ENCODE results near the gene TSGA10IP.

Gene TSGA10IP

DNA sequence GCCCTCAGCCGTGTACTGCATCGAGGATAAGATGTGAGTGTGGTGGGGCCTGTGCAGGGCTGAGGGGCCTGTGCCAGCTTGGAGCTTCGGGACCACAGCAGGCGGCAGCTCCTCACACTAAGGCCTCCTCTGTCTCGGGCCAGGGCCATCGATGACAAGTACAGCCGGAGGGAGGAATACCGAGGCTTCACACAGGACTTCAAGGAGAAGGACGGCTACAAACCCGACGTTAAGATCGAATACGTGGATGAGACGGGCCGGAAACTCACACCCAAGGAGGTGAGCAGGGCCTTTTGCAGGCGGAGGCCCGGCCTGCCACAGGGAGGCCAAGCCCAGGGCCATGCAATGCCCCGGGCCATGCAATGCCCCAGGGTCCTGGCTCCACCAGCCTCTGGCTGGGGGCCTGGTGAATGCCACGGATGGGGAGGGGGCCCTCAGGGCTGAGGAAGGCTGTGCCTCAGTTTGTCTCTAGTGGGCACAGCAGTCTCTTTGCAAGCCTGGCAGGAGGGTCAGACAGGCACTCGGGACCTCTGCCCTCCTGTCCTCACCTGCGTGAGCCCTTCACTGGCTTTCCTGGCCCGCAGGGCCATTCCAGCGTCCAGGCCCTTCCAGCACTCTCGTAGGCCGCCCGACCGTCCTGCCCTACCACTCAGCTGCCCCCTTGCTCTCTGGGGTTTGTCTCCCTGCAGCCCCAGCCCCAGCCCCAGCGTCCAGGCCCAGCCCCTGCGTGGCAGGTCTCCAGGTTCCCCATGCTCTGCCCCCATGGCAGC is 32.5 kb downstream of the TSGA10IP start:
- ATAC-seq, result no peak

DNA sequence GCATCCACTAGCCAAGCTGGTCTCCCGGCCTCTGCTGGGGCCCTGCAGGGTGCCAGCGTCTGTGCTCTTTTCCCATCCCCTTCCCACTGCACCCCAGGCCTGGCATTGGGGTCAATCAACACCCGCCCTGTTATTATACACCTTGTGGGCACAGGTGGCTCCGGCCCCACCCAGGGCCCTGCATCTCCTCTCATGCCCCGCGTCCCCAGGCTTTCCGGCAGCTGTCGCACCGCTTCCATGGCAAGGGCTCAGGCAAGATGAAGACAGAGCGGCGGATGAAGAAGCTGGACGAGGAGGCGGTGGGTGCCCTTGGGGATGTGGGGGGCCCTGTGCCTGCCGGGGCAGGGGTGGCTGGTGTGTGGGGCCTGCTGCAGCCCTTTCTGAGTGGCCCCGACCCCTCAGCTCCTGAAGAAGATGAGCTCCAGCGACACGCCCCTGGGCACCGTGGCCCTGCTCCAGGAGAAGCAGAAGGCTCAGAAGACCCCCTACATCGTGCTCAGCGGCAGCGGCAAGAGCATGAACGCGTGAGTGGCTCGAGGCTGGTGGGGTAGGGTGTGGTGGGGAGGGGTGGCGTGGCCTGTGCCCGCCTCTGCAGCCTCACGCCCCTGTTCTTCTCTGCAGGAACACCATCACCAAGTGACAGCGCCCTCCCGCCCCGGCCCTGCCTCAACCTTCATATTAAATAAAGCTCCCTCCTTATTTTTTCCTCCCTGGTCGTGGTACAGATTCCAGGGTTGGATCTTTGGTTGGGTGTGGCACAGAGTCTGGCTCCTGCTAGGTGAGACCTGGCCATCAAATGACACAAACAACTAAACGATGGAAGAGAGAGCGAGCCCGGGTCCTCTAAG is 33.3 kb downstream of the TSGA10IP start:
- ATAC-seq, result no peak

DNA sequence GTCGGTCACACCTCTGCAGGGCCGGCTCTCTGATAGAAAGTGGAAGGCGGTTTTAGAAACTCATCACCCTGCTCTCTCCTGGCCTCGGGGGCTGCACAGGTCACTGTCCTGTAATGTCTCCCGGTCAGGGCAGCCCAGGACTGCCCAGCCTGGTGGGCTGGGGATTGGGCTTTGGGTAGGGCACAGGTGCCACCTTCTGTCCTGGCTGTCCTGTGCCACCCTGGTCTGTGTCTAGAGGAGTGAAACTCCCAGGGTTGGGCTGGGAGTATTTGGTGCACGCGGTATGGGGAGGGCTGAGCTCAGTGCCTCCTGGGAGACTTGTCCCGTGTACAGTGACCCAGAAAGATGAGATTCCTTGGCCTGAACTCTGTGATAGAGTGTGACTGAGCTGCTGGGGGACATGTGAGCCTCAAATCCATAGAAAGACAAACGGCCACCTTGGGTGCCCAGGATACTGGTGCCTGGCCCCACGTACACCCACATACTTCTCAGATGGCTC is 34.0 kb downstream of the TSGA10IP start:
- ATAC-seq, result no peak

DNA sequence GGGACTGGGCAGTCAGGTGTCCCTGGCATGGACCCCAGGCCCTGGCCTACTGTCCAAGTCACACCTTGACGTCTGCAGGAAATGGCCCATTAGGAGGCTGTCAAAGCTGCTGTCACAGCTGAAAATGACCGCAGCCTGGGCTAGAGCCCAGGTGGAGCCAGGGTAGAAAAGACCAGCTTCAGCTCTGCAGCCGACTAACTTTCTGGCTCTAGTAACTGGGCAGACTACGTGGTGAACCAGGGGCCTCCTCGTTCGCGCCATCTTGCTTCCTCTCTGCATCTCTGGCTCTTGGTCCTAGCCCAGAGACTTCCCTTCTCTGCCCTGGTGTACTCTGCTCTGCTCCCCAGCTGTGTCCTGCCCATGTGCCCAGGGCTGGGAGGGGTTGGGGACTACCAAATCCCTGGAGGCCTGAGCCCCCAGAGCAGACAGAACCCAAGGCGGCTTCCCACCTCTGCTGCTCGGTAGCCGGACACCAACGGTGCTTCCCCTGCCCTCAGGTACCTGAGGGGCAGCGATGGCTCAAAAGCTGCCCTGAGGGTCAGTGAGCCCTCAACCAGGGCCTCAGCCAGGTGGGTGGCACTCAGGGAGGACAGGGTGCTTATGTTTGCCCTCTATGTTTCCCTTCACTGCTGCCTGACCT is 35.9 kb downstream of the TSGA10IP start:
- ATAC-seq, result no peak

DNA sequence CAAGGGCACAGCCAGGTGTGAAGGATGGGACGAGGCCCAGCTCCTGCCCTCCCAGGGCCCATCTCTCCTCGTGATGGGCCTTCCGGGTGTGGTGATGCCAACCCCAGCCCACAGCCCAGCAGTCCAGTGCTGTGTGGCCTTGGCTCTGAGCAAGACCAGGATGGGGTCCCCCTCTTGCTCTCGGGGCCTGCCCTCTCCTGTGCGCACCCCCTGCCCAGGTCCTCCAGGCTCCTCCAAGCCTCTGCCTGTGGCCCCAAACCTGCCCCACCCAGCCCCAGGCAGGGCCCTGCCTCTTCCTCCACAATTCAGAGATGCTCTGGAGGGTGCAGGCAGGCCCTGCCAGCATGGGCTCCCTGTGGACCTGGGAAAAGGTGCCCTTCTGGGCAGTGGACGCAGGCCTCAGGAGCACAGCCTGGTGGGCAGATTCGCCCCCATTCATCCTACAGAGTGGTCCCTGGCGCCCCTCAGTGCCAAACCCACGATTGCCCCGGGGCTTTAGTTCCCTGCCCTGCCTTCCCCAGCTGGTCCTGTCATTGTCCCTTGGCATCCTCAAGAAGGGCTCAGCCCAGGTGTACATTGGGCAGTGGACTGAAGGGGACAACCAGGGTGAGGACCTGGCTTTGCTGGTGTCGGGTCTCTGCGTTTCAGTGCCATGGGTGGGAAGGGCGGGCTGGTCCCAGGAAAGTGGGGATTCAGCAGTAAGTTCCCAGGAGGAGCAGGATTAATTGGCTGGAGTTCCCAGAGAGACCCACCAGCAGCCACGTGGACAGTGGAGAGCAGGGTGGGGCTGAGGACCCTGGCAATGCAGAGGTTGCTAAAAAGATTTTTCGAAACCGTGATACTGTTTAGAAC is 36.9 kb downstream of the TSGA10IP start:
- ATAC-seq, result no peak

DNA sequence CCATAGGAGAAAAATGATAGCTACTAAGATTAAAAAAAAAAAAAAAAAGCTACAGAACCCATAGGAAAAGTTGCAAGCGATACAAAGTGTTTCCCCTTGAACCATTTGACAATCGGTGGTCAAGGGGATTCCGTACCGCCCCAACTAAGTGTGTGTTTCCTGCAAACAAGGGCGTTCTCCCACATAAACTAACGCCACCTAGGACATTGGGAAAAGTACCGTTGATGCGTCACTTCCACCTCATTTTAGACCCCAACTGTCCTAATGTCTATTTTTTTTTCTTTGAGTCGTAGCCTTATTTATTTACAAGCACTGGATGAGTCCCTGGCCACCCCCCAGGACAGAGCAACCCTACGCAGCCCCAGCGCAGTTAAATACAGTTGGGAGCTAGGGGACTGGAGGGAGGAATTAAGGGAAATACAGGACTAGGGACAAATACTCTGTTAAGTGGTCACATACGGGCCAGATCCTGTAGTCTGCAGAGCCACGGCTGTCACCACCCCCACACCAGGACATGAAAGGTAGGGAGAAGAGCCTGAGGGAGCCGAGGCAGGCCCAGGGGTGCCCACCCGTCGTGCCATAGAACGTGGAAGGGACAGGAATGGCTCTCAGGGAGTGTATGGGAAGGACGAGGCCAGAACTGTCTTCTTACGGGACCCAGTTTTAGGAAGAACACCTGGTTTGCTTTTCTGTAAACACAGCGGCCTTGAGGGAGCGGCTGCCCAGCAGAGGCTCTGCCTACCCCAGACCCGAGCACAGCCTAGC is 37.7 kb downstream of the TSGA10IP start:
- ATAC-seq, result no peak

DNA sequence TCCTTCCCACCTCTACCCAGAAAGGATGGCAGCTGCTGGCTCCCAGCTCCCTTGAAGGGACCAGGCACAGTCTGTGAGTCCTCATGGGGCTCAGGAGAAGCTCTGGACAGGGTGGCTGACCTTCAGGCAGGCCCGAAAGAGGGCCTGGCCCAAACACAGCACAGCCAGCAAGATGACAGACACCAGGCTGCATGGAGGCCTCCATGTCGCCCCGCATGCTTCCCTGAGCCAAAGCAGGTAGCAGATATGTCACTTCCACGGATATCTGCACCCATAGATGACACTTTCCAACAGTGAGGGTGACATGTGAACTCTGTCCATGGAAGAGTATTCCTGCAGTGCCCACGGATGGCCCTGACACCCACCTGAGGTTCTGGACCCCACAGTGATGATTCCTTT is 38.3 kb downstream of the TSGA10IP start:
- ATAC-seq, result no peak

DNA sequence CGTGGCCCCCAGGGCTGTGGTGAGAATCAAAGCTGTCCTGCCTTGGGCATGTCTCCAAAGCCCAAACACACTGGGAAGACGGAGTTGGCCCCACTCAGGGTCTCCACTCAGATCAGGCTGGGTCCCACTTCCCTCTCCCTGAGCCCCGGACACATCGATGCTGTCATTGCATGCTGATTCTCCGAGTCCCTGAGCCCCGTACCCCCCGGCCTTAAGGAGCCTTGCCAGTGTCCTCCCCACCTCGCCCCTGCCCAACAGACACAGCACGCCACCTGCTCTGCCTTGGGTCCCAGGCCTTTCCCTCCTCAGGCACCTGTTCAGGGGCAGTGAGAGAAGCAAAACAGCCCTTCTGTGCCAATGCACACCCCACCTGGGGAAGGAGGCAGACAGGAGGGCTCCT is 42.1 kb downstream of the TSGA10IP start:
- no peak for ATAC-seq

DNA sequence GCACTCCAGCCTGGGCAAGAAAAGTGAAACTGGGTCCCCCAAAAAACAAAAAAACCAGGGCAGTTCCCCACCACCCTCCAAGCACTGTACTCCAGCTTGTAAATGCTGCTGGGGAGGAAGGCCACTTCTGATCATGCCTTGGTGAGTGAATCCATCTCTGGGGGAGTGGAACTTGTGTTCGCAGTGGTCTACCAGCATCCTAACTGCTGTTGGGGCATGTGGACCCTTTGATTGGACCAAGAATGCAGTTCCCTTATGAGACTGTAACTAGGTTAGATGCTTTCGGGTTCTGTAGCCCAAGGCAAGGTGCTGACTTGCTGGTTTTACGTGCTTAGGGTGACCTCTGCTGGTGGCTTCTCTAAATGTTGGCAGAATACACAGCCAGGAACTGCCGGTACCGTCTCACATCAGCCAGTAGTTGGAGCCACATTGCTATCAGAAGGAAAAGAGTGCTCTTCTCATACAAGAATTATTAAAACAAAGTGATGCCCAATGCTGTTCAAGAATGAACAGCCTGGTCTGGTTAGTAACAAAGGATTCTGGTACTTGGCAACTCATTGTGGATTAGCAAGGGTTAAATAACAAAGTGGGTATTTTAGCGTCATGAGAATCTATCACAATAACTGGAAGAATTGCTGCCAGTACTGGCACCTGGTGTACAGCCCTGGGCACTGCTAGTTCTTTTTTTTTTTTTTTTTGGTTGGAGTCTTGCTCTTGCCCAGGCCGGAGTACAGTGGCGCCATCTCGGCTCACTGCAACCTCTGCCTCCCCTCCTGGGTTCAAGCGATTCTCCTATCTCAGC is 43.7 kb downstream of the TSGA10IP start:
- peak; percentile 99 for ATAC-seq

DNA sequence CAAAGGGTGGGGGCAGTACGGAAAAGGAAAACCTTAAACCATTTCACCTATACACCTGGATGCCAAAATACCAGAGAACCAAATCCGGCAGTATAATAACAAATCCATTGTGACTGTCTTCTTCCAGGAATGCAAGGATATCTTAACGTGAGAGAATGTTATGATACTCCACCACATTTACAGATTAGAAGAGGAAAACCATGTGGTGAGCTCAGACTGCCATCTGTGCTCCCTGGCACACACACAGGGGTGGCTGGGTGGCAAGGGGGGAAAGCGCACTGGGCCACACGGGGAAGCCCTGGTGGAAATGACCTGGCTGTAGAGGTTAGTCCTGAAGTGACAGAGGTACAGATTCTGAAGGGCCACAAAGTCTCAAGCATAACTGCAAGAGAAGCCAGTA is 46.8 kb downstream of the TSGA10IP start:
- no peak for ATAC-seq

DNA sequence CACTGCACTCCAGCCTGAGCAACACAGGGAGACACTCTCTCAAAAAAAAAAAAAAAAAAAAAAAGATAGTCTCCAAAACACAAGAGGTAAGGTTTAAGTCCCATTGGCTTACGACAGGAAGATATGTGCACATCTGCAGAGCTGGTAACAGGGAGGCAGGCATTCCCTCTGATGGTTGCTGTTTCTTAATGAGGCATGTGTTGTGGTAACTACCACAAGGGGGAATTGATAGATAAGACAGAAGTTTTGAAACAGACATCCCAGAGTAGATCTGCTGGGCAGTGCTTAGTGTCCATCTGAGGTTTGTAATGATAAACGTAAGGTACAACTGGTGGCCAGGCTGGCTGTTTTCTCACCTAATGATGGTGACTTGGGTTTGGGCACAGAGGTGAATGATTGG is 52.0 kb downstream of the TSGA10IP start:
- ATAC-seq, result no peak

DNA sequence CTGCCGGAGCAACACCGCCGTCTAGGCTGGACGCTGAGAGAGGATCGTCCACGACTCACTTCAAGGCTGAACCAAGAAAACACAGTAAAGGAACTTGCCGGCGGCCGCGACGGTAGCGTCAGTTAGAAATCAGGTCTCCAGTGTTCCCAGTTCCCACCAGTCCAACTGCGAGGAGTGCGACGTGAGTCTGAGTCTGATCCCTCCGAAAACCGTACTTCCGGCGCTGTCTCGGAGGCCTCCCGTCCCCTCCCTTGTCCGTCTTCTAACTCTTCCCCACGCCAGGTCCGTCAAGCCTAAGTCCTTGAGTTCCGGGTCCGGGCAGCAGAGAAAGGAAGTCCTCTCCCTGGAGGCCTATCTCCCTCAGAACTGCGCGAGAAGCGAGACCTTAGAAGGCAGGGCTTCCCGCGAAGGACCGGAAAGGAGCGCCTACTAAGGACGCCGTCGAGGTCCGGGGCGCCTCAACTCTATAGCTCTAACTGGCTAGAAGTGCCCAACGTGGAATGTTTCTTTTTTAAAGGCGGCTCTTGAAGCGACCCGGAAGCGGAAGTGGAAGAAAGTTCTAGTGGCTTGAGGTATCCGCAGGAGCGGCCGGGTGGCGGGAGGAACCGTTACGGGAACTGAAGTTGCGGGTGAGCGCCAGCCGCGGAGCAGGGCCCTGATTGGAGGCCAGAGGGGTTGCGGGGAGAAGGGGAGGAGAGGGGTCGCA is 56.8 kb downstream of the TSGA10IP start, which contains the start of the genes BANF1 and EIF1AD:
Gene BANF1 (plus strand): TSS at position 562 of the 706 bp plus-strand sequence. CDS start 748 bp downstream, outside the sequence.
Gene EIF1AD (minus strand): TSS at position 216 of the 706 bp plus-strand sequence. CDS start 1,768 bp downstream, outside the sequence.
- peak; percentile 84 to 92 for ATAC-seq

DNA sequence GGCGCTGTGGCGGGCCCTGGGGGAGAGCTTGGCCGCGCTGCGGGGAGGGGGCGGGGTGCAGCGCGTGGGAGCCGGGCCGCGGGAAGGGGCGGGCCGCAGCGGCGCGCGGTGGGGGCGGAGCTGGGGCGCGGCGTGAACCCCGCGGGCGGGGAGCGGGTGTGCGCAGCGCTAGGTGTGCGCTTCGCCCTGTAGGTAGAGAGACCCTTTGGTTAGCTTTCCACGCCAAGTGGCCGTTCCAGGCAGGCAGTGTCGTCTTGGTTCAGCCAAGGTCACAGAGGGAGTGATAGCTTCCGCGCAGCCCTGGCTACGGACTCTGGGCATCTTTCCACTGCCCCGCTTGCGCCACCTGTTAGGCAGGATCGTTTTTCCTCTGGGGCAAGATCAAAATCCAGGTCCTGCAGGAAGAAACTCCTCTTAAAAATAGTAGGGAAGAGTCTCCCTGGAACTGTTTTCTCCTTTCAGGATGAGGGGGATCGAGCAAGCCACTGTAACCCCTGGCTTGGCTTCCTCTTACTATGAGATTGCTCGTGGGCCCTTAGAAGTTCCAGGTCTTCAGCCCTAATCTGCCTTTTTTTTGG is 57.5 kb downstream of the TSGA10IP start:
- peak; percentile 73 to 75 for ATAC-seq

DNA sequence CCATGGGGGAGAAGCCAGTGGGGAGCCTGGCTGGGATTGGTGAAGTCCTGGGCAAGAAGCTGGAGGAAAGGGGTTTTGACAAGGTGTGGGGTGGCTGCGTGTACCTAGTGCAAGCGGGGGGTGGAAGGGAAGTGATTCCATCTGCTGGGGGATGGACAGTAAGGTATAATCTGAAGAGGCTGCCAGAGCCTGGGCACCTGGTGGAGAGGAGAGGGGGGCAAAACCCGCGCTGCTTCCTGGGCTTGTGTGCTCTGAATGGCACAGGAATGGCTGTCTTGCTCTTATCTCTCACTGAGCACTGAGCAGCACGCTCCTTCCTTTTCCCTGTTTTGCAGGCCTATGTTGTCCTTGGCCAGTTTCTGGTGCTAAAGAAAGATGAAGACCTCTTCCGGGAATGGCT is 58.0 kb downstream of the TSGA10IP start:
- ATAC-seq, result no peak

DNA sequence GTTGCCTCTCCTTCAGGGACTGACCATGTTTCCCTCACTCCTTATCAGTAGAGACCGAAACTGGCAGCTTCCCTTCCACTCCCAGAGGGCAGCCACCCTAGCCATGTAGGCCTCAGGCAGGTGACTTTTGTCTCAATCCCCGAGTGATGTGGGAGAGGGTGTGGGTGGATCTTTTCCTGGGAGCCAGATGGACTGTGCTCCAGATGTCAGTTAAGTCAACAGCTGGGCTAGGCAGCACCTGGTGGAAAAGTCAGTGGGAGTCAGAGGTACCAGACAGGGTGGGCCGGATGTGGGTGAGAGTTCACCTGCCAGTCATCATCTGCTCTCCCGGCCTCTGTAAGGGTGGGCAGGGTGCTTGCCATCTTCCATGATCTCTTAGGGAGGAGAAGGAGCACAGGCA is 58.9 kb downstream of the TSGA10IP start:
- ATAC-seq, result no peak

DNA sequence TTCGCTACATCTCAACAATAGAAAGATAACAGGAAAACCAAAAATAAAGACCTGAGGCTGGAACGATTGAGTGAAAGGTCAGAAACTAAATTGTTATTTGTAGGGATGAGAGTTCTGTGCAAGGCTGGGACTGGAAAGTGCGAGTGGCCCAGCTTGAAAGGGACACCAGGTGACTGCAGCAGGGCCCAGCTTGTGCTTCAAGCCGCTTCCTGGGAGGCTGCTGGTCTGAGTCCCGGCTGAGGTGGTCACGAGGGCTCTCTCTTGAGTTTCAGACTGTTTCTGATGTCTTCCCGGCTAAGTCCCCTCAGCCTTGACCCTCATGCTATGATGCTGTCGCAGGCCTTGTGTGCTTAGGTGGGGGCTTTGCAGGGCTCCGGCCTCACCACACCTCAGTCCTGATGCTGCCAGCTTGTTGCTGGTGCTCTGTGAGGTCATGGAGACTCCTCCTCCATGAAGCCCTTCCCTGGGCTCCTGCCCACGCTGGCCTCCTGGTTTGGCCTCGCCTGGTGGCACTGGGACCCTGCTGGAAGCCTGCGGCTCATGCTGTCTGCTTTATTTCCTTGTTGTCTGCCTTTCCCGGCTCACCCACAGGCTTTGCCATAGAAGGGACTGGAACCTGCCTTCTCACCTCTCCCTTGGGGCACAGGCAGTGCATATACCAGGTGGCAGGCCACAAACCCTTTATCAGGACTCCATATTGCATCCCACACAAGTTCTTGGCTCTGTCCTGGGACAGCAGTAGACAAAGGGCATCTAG is 61.0 kb downstream of the TSGA10IP start:
- no peak for ATAC-seq

DNA sequence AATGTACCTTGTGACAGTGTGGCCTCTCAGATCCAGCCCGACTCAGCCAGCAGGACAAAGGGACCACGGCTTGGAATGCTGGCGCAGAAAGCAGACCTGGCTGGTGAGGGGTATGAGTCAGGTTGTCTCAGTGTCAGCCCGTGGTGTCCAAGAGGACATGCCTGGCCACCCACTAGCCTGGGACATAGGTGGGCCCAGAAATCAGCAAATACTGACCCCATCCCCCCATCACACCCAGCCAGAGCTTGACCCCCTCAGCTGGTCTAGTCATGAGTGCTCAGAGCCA is 61.6 kb downstream of the TSGA10IP start:
- no peak for ATAC-seq

DNA sequence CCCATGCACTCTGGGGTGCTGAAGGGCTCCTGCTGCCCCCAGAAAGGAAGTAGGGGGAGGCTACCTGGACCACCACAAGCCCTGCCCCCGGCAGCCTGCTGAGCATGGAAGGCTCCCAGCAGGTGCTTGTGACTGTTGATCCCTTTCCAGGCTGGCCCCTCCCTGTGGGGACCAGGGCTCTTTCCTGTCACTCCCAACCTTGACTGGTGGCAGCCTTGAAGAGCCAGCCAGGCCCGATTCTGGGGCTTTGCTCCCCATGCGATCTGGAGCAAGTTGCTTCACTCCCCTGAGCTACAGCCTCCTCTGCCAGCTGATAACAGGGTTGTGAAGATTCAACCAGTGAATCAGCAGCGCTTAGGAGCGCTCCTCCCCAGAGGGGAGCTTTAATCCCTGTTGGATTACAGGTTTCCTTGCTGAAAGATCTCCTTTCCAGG is 61.9 kb downstream of the TSGA10IP start:
- no peak for ATAC-seq

DNA sequence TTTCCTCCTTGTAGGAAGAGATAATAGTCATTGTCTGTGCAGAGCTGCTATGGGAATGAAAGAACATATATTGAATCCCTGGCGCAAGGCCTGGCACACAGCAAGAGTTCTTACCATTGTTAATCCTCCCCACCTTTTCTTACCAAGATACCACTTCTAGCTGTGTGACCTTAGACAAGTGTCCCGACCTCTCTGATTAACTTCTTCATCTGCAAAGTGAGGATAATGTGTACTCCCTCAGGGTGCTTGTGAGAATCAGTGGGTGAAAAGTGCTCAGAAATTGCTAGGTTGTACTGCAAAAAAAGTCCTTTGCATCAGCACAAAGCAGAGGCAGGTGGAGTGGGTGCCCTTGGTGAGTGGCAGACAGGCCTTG is 62.8 kb downstream of the TSGA10IP start:
- no peak for ATAC-seq

Data from activated CD4-positive, CD25-positive, alpha-beta regulatory T cell treated with anti-CD3 and anti-CD28 coated beads, Interleukin-2, amount 50 U/mL, for 24 hours (primary cell).